Keratinocyte (primary cell): Measurements from ENCODE around the gene HTR3C. TPM values are rescaled to one million over a fixed set of nuclear protein-coding genes. Genes with fewer than 3 reads are reported as not detected.

Experiments used
- DNase-seq: peaks from one replicate; pipeline ENCODE4 v3.0.0-alpha.2; 2011; ENCODE audit warnings: low read depth, missing footprints, low spot score
- FAIRE-seq: peaks from 2 replicates; lab custom pipeline; 2011; peaks lifted over from hg19 to GRCh38; lab: Jason Lieb, UNC
- H2AFZ ChIP-seq: 2 replicates; pipeline ENCODE4 v1.6.0; 2012; ENCODE audit warnings: low read length, control low read depth, inconsistent platforms; ENCODE audit not compliant: control insufficient read depth
- H3K27ac ChIP-seq: 2 replicates; pipeline ENCODE4 v1.5.1; 2011; ENCODE audit warnings: low read length; ENCODE audit not compliant: control insufficient read depth, insufficient read depth
- H3K27me3 ChIP-seq: 3 replicates; pipeline ENCODE4 v1.6.0; 2011; ENCODE audit warnings: low read length; ENCODE audit not compliant: control insufficient read depth, insufficient read depth; ENCODE audit errors: extremely low read depth
- H3K36me3 ChIP-seq, 2 experiments: 2 replicates in 1 of 2; 3 replicates in 1 of 2; pipeline ENCODE4 v1.5.1; 2011; ENCODE audit warnings: low read length in 2 of 2, mild to moderate bottlenecking in 1 of 2; ENCODE audit not compliant: control insufficient read depth in 2 of 2, insufficient read depth in 2 of 2; ENCODE audit errors: extremely low read depth in 1 of 2
- H3K4me1 ChIP-seq: 3 replicates; pipeline ENCODE4 v1.5.1; 2011; ENCODE audit warnings: low read length; ENCODE audit not compliant: control insufficient read depth, insufficient read depth; ENCODE audit errors: extremely low read depth
- H3K4me2 ChIP-seq: 3 replicates; pipeline ENCODE4 v1.6.0; 2011; ENCODE audit warnings: low read depth, low read length; ENCODE audit not compliant: control insufficient read depth, insufficient read depth; ENCODE audit errors: extremely low read depth
- H3K4me3 ChIP-seq, 3 experiments: fragments of 200-600 bp in 1 of 3; sonication (generic) in 1 of 3; 2 replicates in 2 of 3; 3 replicates in 1 of 3; pipeline ENCODE4 v1.5.1; 2011 to 2016; ENCODE audit warnings: low read length in 3 of 3, mild to moderate bottlenecking in 3 of 3, control low read depth in 2 of 3, inconsistent platforms in 1 of 3, low read depth in 1 of 3, mixed read lengths in 1 of 3, mixed run types in 1 of 3, moderate library complexity in 1 of 3; ENCODE audit not compliant: control insufficient read depth in 2 of 3, insufficient read depth in 2 of 3; ENCODE audit errors: extremely low read depth in 1 of 3
- H3K79me2 ChIP-seq: 2 replicates; pipeline ENCODE4 v1.6.0; 2012; ENCODE audit warnings: low read length; ENCODE audit not compliant: control insufficient read depth, insufficient read depth
- H3K9ac ChIP-seq: 3 replicates; pipeline ENCODE4 v1.6.0; 2011; ENCODE audit warnings: low read length; ENCODE audit not compliant: control insufficient read depth, insufficient read depth; ENCODE audit errors: extremely low read depth
- H3K9me1 ChIP-seq: 3 replicates; pipeline ENCODE4 v1.6.0; 2011; ENCODE audit warnings: low read length; ENCODE audit not compliant: control insufficient read depth, insufficient read depth; ENCODE audit errors: extremely low read depth
- H3K9me3 ChIP-seq: 2 replicates; pipeline ENCODE4 v1.5.1; 2012; ENCODE audit warnings: low read depth, low read length; ENCODE audit not compliant: control insufficient read depth
- H4K20me1 ChIP-seq: 3 replicates; pipeline ENCODE4 v1.6.0; 2011; ENCODE audit warnings: low read length; ENCODE audit not compliant: control insufficient read depth, insufficient read depth; ENCODE audit errors: extremely low read depth
- CTCF ChIP-seq, 3 experiments: IDR thresholded peaks in 1 of 3; conservative IDR thresholded peaks in 1 of 3; optimal IDR thresholded peaks in 1 of 3; 2 replicates in 2 of 3; 3 replicates in 1 of 3; pipeline versions ENCODE3 to v1.5.1; 2011; ENCODE audit warnings: low read length in 3 of 3, mild to moderate bottlenecking in 3 of 3, moderate library complexity in 2 of 3, control low read depth in 1 of 3, inconsistent platforms in 1 of 3; ENCODE audit not compliant: insufficient read depth in 2 of 3; ENCODE audit errors: extremely low read depth in 1 of 3
- EZH2 ChIP-seq: IDR thresholded peaks from one replicate; pipeline ENCODE4 v1.6.1; 2012; ENCODE audit warnings: inconsistent platforms, mild to moderate bottlenecking, low read length, moderate library complexity
- dilution Hi-C: fragments of 300-500 bp; cut with MboI; formaldehyde crosslinking; loops from one replicate; pipeline ENCODE4 v1.7.0; 2020; ENCODE audit warnings: low sequenced_read_pairs; ENCODE audit not compliant: extremely low pct_ligation_motif_present
- polyA plus RNA-seq, 5 experiments: library from polyadenylated mRNA; depleted of rRNA in 3 of 5; stranded (reverse) in 3 of 5; stranded (forward) in 1 of 5; unstranded in 1 of 5; fragments of >200 nt; gene quantifications; 1 replicate in 1 of 5; 2 replicates in 3 of 5; 3 replicates in 1 of 5; pipeline versions ENCODE4 v1.2.1 to v1.2.3, GENCODE V29; 2011 to 2012; ENCODE audit warnings: missing spikeins in 2 of 5, low read depth in 1 of 5, low replicate concordance in 1 of 5

HTR3C gene
- polyA plus RNA-seq, 1 donor (not counting 4 experiments of a cell fraction or from before 2014, with no cell fraction given): not detected

DNA sequence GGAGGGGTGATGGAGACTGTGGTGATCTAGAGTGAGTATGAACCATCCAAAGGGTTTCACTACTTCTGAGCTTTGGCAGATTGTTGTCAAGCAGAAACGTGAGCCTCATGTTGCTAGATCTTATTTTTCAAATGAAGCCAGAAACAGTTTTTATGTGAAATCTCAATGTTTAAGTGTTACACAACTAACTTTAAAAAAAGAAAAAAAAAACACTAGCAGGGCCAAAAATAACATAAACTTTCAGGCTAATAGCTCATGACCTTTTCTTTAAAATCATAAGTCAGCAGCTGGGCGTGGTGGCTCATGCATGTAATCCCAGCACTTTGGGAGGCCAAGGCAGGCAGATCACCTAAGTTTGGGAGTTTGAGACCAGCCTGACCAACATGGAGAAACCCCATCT is 23.4 kb upstream of the HTR3C start:
- TF ChIP-seq EZH2: no peak
- TF ChIP-seq CTCF (optimal IDR thresholded peaks at IDR 0.05 in 1 of 3, IDR thresholded peaks at IDR 0.05 in 1 of 3, conservative IDR thresholded peaks at IDR 0.05 in 1 of 3; ENCODE audit: extremely low read depth in 1 of 3, insufficient read depth in 2 of 3, low read length in 3 of 3): no peak
- DNase-seq (no peak), FAIRE-seq (no peak)
- Histone ChIP-seq H4K20me1 (no peaks in the 10 kb centered on the region), H3K9me1 (no peaks in the 10 kb centered on the region), H3K79me2 (no peaks in the 10 kb centered on the region), H2AFZ (no peak overlapping the region), H3K27ac (no peak overlapping the region), H3K4me3 (no peak overlapping the region), H3K9ac (no peak overlapping the region), H3K9me3 (no peaks in the 10 kb centered on the region), H3K4me2 (no peak overlapping the region), H3K4me1 (no peaks in the 10 kb centered on the region), H3K36me3 (no peaks in the 10 kb centered on the region), H3K27me3 (no peaks in the 10 kb centered on the region)
- dilution Hi-C loops: no loop called here

DNA sequence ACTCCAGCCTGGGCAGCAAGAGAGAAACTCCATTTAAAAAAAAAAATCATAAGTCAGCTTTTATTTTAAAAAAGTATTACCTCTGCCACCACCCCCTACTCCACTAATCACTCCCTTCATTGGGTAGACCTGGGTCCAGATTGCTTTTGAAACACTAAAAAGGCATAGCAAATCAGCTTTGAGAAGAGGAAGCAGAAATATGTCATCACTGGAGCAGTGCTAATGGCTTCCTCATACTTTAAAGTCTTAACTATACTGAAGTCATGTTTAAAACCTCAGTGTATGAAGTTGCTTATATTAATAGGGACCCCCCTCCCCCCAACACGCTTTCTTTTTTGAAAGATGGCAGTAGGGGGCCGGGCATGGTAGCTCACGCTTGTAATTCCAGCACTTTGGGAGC is 22.3 kb upstream of the HTR3C start:
- H3K9me3 ChIP-seq: no peaks in the 10 kb centered on the region
- no peaks in the 10 kb centered on the region for H3K36me3 ChIP-seq
- H2AFZ ChIP-seq: no peak overlapping the region
- no peak overlapping the region for H3K9ac ChIP-seq
- no peak for DNase-seq
- no peak for FAIRE-seq
- dilution Hi-C loops: no loop called here
- no peaks in the 10 kb centered on the region for H4K20me1 ChIP-seq
- no peak overlapping the region for H3K4me3 ChIP-seq
- no peaks in the 10 kb centered on the region for H3K79me2 ChIP-seq
- no peaks in the 10 kb centered on the region for H3K4me1 ChIP-seq
- no peak overlapping the region for H3K27ac ChIP-seq
- H3K9me1 ChIP-seq: no peaks in the 10 kb centered on the region
- no peaks in the 10 kb centered on the region for H3K27me3 ChIP-seq
- no peak overlapping the region for H3K4me2 ChIP-seq
- TF ChIP-seq CTCF (optimal IDR thresholded peaks at IDR 0.05 in 1 of 3, IDR thresholded peaks at IDR 0.05 in 1 of 3, conservative IDR thresholded peaks at IDR 0.05 in 1 of 3; ENCODE audit: extremely low read depth in 1 of 3, insufficient read depth in 2 of 3, low read length in 3 of 3): no peak
- no peak for TF ChIP-seq EZH2
